Progenitor cell of endocrine pancreas (in vitro differentiated cells): Measurements from ENCODE around the gene CCDC28A. TPM values are rescaled to one million over a fixed set of nuclear protein-coding genes. Genes with fewer than 3 reads are reported as not detected.

Experiments
- DNase-seq: peaks from one replicate; pipeline ENCODE4 v3.0.0; 2021; ENCODE audit warnings: low spot score; ENCODE audit not compliant: unreplicated experiment
- H3K27ac Mint-ChIP-seq: 2 replicates; pipeline ENCODE4 v1.8.0; 2021; ENCODE audit warnings: mild to moderate bottlenecking, moderate library complexity, mixed read lengths
- H3K27me3 Mint-ChIP-seq: 2 replicates; pipeline ENCODE4 v1.8.0; 2021; ENCODE audit warnings: mixed read lengths
- H3K36me3 Mint-ChIP-seq: 2 replicates; pipeline ENCODE4 v1.8.0; 2022; ENCODE audit warnings: mixed read lengths; ENCODE audit not compliant: insufficient read depth
- H3K4me1 Mint-ChIP-seq: 2 replicates; pipeline ENCODE4 v1.8.0; 2021; ENCODE audit warnings: low read depth, mixed read lengths
- H3K4me3 Mint-ChIP-seq: 2 replicates; pipeline ENCODE4 v1.8.0; 2021; ENCODE audit warnings: low read depth, mild to moderate bottlenecking, moderate library complexity, mixed read lengths
- H3K9me3 Mint-ChIP-seq: 2 replicates; pipeline ENCODE4 v1.8.0; 2021; ENCODE audit warnings: low read depth, mixed read lengths
- total RNA-seq: library from RNA; stranded (reverse); gene quantifications from 2 replicates; pipeline ENCODE4 v1.2.1, GENCODE V29; 2021
- TF ChIP-seq, protein P1 (sequence below): fragments of 200-600 bp; sonication (generic); IDR thresholded peaks from one replicate; pipeline ENCODE4 v1.5.0; 2021; ENCODE audit warnings: antibody characterized with exemption, mild to moderate bottlenecking; ENCODE audit not compliant: unreplicated experiment

The CCDC28A gene
- total RNA-seq, 1 donor from 2014 or later, result 9.4 TPM

DNA sequence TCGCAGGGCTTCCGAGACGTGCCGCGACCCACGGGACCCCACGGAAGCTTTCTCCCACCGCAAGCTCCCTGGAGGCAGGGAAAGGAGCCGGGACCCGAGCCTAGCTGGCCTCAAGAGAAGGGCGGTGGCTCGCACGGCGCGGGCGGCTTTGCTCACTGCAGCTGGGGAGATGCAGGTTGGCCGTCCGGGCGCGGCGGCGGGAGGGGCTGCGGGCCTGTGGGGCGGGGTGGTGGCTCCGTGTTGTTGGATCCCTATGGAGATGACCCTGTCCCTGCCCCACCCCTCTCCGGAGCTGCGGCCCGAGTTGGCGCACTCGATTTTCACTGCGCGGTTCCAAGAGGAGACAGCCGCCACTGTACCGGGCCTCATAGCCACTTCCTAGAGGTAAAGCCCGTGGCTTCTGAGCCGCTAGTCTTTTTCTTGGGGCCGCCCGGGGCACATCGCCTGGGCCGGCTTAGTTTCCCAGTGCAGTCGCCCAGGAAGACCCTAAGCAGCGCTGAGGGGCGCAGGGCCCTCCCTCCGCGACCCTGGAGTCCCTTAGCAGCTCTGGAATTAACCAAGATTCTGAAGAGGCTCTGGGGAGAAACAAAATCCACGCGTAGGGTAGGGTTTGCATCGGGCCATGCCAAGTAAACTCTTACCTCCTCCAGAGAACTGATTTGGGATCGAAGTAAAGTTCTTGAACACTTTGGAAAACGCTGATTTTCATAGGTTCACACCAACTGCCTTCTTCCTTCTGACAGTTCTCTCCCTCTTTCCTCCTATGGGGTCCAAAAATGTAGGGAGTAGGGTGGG is 22.4 kb downstream of the CCDC28A start, which contains the start of gene ECT2L:
Gene ECT2L, plus strand, starts transcription at position 279 of the 795 bp plus-strand sequence. CDS start 17,188 bp downstream, outside the sequence.
- peak; percentile 40 for DNase-seq
- Mint-ChIP-seq H3K4me3 (peak within 1 kb of the TSS; percentile 64), H3K36me3 (peaks cover 3% of the 10 kb centered on the region), H3K27ac (no peak within 1 kb of the TSS), H3K4me1 (peaks cover 3% of the 10 kb centered on the region), H3K9me3 (no peaks in the 10 kb centered on the region), H3K27me3 (peaks cover 30% of the 10 kb centered on the region)
- TF ChIP-seq, protein P1, sequence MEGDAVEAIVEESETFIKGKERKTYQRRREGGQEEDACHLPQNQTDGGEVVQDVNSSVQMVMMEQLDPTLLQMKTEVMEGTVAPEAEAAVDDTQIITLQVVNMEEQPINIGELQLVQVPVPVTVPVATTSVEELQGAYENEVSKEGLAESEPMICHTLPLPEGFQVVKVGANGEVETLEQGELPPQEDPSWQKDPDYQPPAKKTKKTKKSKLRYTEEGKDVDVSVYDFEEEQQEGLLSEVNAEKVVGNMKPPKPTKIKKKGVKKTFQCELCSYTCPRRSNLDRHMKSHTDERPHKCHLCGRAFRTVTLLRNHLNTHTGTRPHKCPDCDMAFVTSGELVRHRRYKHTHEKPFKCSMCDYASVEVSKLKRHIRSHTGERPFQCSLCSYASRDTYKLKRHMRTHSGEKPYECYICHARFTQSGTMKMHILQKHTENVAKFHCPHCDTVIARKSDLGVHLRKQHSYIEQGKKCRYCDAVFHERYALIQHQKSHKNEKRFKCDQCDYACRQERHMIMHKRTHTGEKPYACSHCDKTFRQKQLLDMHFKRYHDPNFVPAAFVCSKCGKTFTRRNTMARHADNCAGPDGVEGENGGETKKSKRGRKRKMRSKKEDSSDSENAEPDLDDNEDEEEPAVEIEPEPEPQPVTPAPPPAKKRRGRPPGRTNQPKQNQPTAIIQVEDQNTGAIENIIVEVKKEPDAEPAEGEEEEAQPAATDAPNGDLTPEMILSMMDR, result no peak

DNA sequence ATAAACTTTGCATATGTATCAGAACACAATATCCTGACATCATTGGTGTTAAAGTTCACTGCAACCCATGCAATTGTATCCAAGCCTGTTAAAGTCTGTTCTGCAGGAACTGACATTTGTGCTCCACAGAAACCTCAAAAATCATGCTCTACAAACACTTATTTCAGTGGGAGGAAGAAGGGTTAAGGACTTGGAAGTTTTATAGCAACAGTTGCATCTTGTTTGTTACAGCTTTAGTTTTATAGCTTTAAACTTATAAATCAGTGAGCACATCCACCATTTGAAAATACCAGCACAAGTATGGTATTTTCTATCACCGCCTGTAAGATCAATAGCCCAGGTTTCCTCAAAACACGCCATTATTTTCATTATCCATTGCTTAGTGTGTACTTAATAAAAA is 23.2 kb downstream of the CCDC28A start:
- no peak for DNase-seq
- Mint-ChIP-seq H3K27me3 (peaks cover 30% of the 10 kb centered on the region), H3K36me3 (peaks cover 1% of the 10 kb centered on the region), H3K9me3 (no peaks in the 10 kb centered on the region), H3K4me1 (peaks cover 3% of the 10 kb centered on the region), H3K27ac (no peak overlapping the region), H3K4me3 (peak overlapping the region; percentile 14)
- TF ChIP-seq, protein P1, result no peak

DNA sequence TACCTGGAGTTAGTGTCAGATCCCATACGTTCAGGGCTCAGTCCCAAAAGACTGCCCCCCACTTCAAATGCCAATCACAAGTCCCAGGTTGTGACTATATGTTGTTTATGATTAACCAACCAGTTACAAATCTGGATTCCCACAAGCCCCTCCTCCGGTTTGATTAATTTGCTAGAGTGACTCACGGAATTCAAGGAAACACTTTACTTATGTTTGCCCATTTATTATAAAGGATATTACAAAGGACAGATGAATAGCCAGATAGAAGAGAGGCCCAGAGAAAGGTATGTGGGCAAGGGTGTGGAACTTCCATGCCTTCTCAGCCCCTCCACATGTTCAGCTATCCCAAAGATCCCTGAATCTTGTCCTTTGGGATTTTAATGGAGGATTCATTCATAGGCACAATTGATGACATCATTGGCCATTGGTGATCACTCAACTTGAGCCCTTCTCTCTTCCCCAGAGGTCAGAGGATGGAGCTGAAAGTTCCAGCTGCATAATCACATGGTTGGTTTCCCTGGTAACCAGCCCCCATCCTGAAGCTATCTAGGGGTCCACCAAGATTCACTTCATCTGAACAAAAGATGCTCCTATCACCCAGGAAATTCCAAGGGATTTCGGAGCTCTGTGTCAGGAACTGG is 24.4 kb downstream of the CCDC28A start:
- peaks cover 3% of the 10 kb centered on the region for H3K4me1 Mint-ChIP-seq
- no peak overlapping the region for H3K27ac Mint-ChIP-seq
- peaks cover 1% of the 10 kb centered on the region for H3K36me3 Mint-ChIP-seq
- peaks cover 30% of the 10 kb centered on the region for H3K27me3 Mint-ChIP-seq
- no peak overlapping the region for H3K4me3 Mint-ChIP-seq
- no peak for DNase-seq
- no peaks in the 10 kb centered on the region for H3K9me3 Mint-ChIP-seq
- TF ChIP-seq, protein P1, result no peak

DNA sequence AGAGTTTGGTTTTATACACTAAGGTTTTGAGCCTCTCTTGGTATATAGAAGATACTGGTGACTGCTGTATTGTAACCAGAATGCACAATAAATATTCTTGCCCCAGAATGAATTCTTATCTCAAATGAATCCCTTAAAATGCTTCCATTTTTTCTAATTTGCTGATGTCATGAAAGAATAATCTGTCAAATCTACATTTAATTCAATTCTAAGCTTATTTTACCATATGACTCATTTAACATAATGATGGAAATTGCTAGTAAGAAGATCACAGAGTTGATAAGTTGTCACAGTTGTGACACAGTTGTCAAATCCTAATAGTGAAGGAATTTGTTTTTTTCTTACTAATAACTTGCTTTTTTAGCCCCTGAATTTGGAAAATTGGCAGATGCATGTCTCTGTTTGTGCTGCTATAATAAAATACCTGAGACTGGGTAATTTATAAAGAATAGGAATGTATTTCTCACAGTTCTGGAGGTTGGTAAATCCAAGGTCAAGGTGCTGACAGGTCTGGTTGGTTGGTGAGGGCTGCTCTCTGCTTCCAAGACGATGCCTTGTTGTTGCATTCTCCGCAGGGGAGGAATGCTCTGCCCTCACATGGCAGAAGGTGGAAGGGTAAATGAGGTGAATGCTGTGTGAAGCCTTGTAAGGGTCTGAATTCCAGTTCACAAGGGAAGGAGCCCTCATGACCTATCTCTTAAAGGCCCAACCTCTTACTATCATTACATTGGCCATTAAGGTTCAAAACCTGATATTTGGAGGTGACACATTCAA is 27.0 kb downstream of the CCDC28A start:
- TF ChIP-seq, protein P1, result no peak
- Mint-ChIP-seq H3K27ac (no peak overlapping the region), H3K4me3 (no peak overlapping the region), H3K27me3 (peaks cover 25% of the 10 kb centered on the region), H3K9me3 (no peaks in the 10 kb centered on the region), H3K4me1 (peaks cover 3% of the 10 kb centered on the region), H3K36me3 (peaks cover 1% of the 10 kb centered on the region)
- no peak for DNase-seq

DNA sequence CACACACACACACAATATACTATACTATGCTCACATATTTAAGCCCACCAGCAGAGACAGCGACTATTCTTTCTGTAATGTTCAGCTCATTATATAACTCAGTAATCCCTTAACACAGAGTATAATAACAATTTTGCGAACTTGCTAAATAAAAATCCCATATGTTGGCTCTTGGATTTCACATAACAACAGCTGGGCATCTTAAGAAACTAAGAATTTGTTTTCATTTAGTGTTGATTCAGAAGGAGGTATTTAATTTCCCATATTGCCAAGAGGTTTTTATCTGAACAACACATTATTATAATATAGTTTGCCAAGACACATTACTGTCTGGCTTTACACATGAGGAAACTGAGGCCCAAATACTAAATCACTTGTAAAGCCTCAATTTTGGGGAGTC is 29.8 kb downstream of the CCDC28A start:
- Mint-ChIP-seq H3K9me3 (no peaks in the 10 kb centered on the region), H3K27ac (no peak overlapping the region), H3K36me3 (no peaks in the 10 kb centered on the region), H3K27me3 (peaks cover 3% of the 10 kb centered on the region), H3K4me3 (no peak overlapping the region), H3K4me1 (no peaks in the 10 kb centered on the region)
- DNase-seq, result no peak
- TF ChIP-seq, protein P1, result no peak
